WERI-Rb-1 (cell line): ENCODE data around the gene MBP.

Experiments used
- DNase-seq: peaks from one replicate; pipeline ENCODE4 v3.0.0-alpha.2; 2020
- H3K27ac ChIP-seq: fragments of 250-450 bp; sonication (Bioruptor Pico); 2 replicates; pipeline ENCODE4 v1.5.1; 2020; ENCODE audit warnings: mild to moderate bottlenecking, moderate library complexity
- H3K27me3 ChIP-seq: fragments of 250-450 bp; sonication (Bioruptor Pico); 2 replicates; pipeline ENCODE4 v1.5.1; 2021; ENCODE audit warnings: mild to moderate bottlenecking, low read depth, moderate library complexity; ENCODE audit not compliant: insufficient read depth, severe bottlenecking
- H3K36me3 ChIP-seq: fragments of 250-450 bp; sonication (Bioruptor Pico); 2 replicates; pipeline ENCODE4 v1.5.1; 2020; ENCODE audit warnings: mild to moderate bottlenecking, moderate library complexity
- H3K4me3 ChIP-seq: 2 replicates; pipeline ENCODE4 v1.5.1; 2011; ENCODE audit warnings: low read depth, mild to moderate bottlenecking, control low read depth, low read length
- H3K9me3 ChIP-seq: fragments of 250-450 bp; sonication (Bioruptor Pico); 2 replicates; pipeline ENCODE4 v1.5.1; 2021; ENCODE audit warnings: mild to moderate bottlenecking, moderate library complexity; ENCODE audit not compliant: severe bottlenecking
- TF ChIP-seq, protein P1 (sequence below): IDR thresholded peaks from 2 replicates; pipeline ENCODE4 v1.5.1; 2011; ENCODE audit warnings: low read depth, mild to moderate bottlenecking, control low read depth, inconsistent platforms, low read length

MBP gene

DNA sequence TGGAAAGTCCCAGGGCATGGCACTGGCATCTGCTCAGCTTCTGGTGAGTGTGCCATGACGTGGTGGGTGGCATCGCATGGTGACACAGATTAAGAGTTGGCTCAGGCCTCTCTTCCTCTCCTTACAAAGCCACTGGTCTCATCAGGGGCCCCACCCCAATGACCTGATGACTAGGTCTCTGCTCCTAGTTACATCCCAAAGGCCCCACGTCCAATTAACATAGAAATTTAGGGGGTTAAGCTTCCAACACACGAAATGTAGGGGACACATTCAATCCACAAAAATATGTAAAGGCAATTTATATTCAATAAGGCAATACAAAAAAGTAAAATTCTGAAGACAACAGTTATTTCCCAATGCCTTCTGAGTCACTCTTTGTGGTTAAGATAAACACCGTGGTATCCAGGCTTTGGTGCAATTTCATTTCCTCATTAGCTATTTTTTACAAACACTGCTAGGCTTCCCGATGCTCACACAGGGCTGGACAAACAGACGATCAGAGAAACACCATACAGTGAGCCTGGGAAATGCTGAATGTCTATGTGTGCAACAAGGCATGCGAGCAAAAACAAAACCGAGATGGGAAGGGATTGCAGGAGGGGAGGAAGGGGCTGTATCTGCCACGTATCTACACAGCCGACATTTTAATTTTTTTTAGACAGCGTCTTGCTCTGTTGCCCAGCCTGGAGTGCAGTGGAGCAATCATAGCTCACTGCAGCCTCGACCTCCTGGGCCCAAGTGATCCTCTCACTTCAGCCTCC lies 67.2 kb downstream of the MBP start:
- Histone ChIP-seq H3K9me3 (no peaks in the 10 kb centered on the region), H3K27me3 (no peaks in the 10 kb centered on the region), H3K4me3 (no peak overlapping the region), H3K27ac (no peak overlapping the region), H3K36me3 (no peaks in the 10 kb centered on the region)
- TF ChIP-seq, protein P1, sequence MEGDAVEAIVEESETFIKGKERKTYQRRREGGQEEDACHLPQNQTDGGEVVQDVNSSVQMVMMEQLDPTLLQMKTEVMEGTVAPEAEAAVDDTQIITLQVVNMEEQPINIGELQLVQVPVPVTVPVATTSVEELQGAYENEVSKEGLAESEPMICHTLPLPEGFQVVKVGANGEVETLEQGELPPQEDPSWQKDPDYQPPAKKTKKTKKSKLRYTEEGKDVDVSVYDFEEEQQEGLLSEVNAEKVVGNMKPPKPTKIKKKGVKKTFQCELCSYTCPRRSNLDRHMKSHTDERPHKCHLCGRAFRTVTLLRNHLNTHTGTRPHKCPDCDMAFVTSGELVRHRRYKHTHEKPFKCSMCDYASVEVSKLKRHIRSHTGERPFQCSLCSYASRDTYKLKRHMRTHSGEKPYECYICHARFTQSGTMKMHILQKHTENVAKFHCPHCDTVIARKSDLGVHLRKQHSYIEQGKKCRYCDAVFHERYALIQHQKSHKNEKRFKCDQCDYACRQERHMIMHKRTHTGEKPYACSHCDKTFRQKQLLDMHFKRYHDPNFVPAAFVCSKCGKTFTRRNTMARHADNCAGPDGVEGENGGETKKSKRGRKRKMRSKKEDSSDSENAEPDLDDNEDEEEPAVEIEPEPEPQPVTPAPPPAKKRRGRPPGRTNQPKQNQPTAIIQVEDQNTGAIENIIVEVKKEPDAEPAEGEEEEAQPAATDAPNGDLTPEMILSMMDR: no peak
- DNase-seq: no peak

DNA sequence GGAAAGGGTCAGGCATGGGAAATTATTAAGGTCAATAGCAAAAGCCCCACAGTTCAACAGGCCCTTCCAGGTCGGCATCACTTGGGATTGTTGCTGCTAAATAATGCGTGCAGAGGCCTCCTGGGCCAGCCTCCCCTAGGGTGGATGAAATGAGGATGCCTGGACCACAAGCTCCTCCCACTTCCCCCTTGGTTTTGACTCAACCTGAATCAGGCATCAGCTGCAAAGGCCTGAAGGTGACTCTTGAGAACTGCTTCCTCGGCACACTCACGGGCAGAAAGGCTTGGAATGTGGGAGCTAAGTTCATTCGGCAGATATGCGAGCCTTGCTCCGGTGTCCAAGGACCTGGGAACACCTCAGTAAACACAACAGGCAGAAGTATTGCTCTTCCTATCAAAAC lies 69.3 kb downstream of the MBP start:
- Histone ChIP-seq H3K4me3 (no peak overlapping the region), H3K9me3 (no peaks in the 10 kb centered on the region), H3K36me3 (no peaks in the 10 kb centered on the region), H3K27me3 (no peaks in the 10 kb centered on the region), H3K27ac (no peak overlapping the region)
- DNase-seq: no peak
- TF ChIP-seq, protein P1: no peak

DNA sequence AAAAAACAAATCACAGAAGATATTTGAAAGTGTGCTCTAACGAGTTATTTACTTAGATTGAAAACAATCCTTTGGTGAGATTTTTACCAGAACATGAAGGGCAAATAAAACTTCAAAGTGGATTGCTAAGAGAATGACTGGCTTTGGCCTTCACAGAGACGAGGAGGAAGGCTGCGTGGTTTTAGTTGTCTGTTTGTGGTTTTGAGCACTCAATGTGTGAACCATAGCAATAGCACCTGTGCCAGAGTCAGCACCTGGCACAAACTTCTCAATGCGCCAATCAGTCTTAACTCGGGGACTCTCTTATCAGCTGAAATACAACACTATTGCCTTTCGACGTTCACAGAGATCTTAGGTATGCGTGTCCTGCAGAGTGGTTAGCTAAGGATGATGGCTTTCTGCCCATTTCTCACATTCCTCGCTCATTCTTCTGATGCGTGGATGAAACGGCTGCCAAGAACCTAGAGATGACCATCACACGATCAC lies 70.0 kb downstream of the MBP start:
- H3K36me3 ChIP-seq: no peaks in the 10 kb centered on the region
- TF ChIP-seq, protein P1: no peak
- H3K9me3 ChIP-seq: no peaks in the 10 kb centered on the region
- no peak overlapping the region for H3K27ac ChIP-seq
- no peaks in the 10 kb centered on the region for H3K27me3 ChIP-seq
- DNase-seq: no peak
- no peak overlapping the region for H3K4me3 ChIP-seq

- Histone ChIP-seq H3K4me3 (no peak overlapping the region), H3K27me3 (no peaks in the 10 kb centered on the region), H3K9me3 (no peaks in the 10 kb centered on the region), H3K27ac (no peak overlapping the region), H3K36me3 (no peaks in the 10 kb centered on the region)
- TF ChIP-seq, protein P1: peak; percentile 66
- DNase-seq: peak; percentile 49
These were observed 70.6 kb downstream of the MBP start for GRCh38 chr18:77061946-77062517.

- TF ChIP-seq, protein P1: no peak
- Histone ChIP-seq H3K27ac (no peak overlapping the region), H3K9me3 (no peaks in the 10 kb centered on the region), H3K27me3 (no peaks in the 10 kb centered on the region), H3K36me3 (no peaks in the 10 kb centered on the region), H3K4me3 (no peak overlapping the region)
- DNase-seq: no peak
These were observed 71.2 kb downstream of the MBP start for GRCh38 chr18:77061281-77061945.
